Measurements from ENCODE around the gene ASCL2. TPM values are rescaled to one million over a fixed set of nuclear protein-coding genes. Genes with fewer than 3 reads are reported as not detected.
A peak's percentile ranks its signal among the peaks of the same experiment; 100 is the strongest.

The ASCL2 gene
- 2.0 TPM for total RNA-seq

- peak; percentile 5 for ATAC-seq
These were observed at the start of gene ASCL2 for GRCh38 chr11:2270322-2271076. Gene ASCL2 (minus strand): TSS chr11:2270588. CDS start chr11:2270332, 256 bp downstream.

GRCh38 chr11:2319791-2320472 is 49.5 kb upstream of the ASCL2 start:
- no peak for ATAC-seq

GRCh38 chr11:2318707-2319106 is 48.3 kb upstream of the ASCL2 start:
- no peak for ATAC-seq

- ATAC-seq = no peak
These were observed 47.7 kb upstream of the ASCL2 start for GRCh38 chr11:2318123-2318522.

GRCh38 chr11:2317354-2318050 is 47.1 kb upstream of the ASCL2 start:
- ATAC-seq = no peak

GRCh38 chr11:2316963-2317244 is 46.5 kb upstream of the ASCL2 start:
- ATAC-seq = no peak

- no peak for ATAC-seq
These were observed 46.0 kb upstream of the ASCL2 start for GRCh38 chr11:2316169-2316962.

GRCh38 chr11:2315395-2316168 is 45.2 kb upstream of the ASCL2 start:
- ATAC-seq = no peak

- no peak for ATAC-seq
These were observed 44.4 kb upstream of the ASCL2 start for GRCh38 chr11:2314525-2315394.

GRCh38 chr11:2314136-2314524 is 43.7 kb upstream of the ASCL2 start:
- ATAC-seq = no peak

- no peak for ATAC-seq
These were observed 42.9 kb upstream of the ASCL2 start for GRCh38 chr11:2313051-2313951.

GRCh38 chr11:2312232-2313042 is 42.0 kb upstream of the ASCL2 start:
- ATAC-seq = peak; percentile 41

GRCh38 chr11:2311353-2312133 is 41.2 kb upstream of the ASCL2 start:
- ATAC-seq = peak; percentile 70

- no peak for ATAC-seq
These were observed 40.5 kb upstream of the ASCL2 start for GRCh38 chr11:2310786-2311352.

- no peak for ATAC-seq
These were observed 39.8 kb upstream of the ASCL2 start for GRCh38 chr11:2310073-2310785.

- no peak for ATAC-seq
These were observed 39.1 kb upstream of the ASCL2 start for GRCh38 chr11:2309251-2310072.
